Ecto neural progenitor cell (in vitro differentiated cells): ENCODE measurements around the gene DNAJC27.

Experiments used
- DNase-seq: peaks from one replicate; pipeline ENCODE4 v3.0.0-alpha.2; 2018; ENCODE audit warnings: low spot score

Gene DNAJC27

GRCh38 chr2:24906466-24906865 is 65.3 kb downstream of the DNAJC27 start:
- no peak for DNase-seq

GRCh38 chr2:24903161-24904103 is 68.3 kb downstream of the DNAJC27 start:
- DNase-seq, result no peak

GRCh38 chr2:24899361-24899910 is 72.3 kb downstream of the DNAJC27 start:
- DNase-seq, result no peak

GRCh38 chr2:24898122-24899109 is 73.3 kb downstream of the DNAJC27 start:
- DNase-seq, result no peak

GRCh38 chr2:24894750-24895149 is 77.0 kb downstream of the DNAJC27 start:
- no peak for DNase-seq

GRCh38 chr2:24893934-24894333 is 77.8 kb downstream of the DNAJC27 start:
- no peak for DNase-seq
